ENCODE results near the gene CCNL2.
A peak's percentile ranks its signal among the peaks of the same experiment; 100 is the strongest.
"Not testable (repeated sequence)": the region's sequence is repeated elsewhere in the genome, so short reads cannot be mapped to it uniquely, and the experiment has no call there.

Gene CCNL2

DNA sequence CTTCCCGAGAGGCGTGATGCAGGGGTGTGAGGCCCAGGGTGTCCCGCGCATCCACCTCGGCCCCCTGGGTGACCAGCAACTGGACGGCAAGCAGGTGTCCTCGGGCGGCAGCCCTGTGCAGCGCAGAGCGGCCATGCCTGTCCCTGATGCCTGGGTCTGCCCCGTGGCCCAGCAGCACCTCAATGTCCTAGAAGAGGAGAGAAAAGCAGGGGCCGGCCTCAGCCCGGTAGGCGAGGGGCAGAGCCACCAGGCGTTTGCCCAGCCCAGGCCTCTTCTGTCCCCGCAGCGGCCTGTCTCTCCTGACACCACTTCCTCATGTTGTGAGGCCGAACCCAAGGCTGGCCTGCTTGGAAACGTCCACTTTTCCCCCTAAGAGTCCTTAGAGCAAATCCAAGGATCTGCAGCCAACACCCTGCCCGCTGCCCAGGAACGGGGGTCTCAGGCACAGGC lies 20.3 kb upstream of the CCNL2 start:
- DNase-seq, result no peak

DNA sequence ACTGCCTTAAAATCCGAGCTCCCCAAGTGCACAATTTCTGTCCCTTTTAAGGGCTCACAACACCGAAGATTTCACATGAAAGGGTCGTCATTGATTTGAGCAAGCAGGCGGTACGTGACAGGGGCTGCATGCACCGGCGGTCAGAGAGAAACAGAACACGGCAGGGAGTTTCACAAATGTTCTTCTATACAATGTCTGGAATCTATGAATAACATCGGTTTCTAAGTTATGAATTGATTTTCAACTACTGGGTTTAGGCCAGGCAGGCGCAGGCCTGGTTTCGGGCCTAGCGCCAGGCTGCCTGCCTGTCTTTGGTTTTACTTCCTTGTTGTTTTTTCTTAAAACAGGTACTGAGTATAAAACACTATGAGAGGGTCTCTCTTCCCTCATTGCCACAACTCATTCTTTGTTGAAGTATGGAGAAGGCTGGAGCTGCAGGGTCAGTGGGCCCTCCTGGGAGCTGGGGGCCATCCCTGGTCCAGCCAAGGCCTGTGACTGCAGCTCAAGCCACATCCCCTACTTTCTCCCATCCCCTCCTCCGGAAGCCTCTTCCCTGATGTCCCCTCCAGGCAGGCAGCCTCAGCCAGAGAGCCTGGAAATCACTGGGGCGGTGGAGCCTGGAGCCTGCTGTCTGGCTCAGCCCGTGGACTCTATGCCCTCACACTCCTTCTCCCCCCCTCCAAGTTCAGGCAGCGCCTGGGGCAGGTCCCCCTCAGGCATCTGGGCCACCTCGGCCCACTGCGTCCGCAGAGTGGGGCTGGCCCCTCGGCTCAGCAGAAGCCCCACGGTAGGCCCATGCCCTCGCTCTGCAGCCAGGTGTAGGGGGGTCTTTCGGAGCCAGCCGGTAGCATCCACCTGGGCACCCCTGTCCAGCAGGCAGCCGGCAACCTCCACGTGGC lies 19.6 kb upstream of the CCNL2 start:
- DNase-seq, result no peak

DNA sequence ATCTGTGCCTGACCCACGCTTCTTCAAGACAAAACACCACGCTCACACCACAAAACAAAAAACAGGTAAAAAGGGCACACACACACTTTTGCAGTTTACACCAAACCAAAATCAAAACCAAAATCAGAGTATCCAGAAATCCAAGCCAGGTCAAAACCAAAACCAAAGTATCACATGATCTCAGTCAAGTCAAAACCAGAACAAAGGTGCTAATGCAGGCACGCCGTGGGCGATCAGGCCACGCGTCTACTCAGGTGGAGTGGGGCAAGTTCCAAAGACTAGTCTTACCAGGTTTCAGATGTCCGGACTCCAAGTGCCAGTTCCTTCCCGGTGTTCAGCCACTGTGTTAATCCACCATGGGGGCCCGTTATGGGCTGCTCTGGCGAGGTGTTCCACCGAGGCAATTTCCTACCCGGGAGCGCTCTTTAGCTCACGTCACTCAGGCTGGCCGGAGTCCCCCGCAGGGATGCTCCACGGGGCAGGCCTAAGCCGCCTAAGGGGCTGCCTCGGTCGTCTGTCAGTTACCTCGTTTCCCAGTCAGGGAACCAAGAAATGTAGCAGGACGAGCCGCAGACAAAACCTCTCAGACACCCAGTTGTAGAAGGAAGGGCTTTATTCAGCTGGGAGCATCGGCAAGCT lies 18.8 kb upstream of the CCNL2 start:
- not testable (repeated sequence) for DNase-seq

GRCh38 chr1:1417396-1417795 lies 18.3 kb upstream of the CCNL2 start:
- not testable (repeated sequence) for DNase-seq

DNA sequence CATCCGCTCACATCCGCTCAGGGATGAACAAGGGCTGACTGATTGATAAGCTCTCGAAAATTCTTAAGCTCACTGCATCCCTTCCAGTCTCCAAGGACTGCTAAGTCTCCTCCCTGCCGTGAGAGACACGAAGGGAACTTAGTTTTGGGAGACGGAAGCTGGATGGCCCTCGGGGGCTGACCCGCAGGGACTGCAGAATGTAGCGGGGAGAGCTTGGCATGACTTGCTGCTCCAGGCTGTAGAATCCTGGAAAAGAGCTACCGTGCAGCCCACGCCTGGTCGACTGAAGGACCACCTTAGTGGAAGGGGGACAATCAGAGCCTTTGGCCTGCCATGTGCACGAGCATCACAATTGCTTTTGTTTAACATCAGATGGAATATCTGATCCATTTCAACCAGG lies 16.6 kb upstream of the CCNL2 start:
- no peak for DNase-seq

- not testable (repeated sequence) for DNase-seq
Observed at GRCh38 chr1:1412311-1412902, 13.3 kb upstream of the CCNL2 start.

- no peak for DNase-seq
Observed at GRCh38 chr1:1411626-1412025, 12.5 kb upstream of the CCNL2 start.

- not testable (repeated sequence) for DNase-seq
Observed at GRCh38 chr1:1410238-1410637, 11.1 kb upstream of the CCNL2 start.

DNA sequence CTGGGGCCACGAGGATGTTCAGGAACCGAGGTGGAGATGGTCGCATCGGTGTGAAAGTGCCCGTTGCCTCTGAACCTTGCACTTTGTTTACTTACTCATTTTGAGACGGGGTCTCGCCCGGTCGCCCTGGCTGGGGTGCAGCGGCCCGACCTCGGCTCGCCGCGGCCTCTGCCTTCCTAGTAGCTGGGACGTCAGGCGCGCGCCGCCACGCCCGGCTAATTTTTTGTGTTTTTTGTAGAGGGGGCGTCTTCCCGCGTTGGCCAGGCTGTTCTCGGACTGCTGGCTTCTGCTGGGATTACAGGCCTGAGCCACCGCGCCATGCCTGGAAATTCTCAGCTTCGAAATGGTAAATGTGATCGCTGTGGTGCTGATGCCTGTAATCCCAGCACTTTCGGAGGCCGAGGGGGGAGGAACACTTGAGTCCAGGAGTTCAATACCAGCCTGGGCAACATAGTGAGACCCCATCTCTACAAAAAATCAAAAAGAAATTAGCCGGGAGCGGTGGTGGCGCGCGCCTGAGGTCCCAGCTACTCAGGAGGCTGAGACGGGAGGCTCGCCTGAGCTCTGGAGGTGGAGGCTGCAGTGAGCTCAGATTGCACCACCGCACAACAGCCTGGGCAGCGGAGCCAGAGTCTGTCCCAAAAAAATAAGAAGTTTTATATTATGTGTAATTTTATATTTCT lies 8.6 kb upstream of the CCNL2 start:
- DNase-seq, result no peak

DNA sequence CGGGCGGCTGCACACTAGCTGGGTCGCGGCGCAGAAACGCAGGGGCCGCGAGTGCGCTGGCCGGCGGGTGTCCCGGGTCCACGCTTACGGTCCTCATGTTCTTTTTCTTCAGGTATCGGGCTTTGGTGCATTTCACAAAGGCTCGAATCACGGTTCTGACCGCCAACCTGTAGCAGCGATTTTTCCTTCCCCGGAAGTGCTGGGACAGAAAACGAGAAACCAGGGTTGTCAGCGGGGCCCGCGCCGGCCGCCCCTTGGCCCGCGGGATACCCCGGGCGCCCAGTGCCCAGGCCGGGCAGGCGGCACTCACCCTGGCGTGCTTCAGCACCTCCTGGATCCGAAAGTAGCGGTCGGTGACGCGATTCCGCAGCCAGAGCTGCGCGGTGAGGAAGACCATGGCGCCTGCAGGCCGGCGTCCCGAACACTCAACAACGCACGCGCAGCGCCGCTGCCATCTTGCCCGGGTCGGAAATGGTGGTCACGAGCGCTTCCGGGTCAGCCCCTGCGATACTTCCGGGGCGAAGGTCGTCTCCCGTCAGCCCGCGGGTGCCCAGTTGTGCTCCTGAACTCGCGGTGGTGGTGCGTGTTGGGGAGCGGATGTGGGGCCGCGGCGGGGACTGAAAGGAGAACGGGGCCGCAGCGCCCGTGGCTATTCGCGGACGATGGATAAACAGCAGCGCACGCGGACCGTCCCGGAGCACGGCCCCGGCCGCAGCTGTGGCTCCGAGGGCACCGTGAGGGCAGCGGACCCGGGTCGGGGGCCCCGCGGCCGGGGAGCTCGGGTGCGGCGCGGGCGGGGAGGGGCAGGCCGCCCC lies 7.9 kb upstream of the CCNL2 start, which contains the start of gene MRPL20:
Gene MRPL20, minus strand, starts transcription at position 473 of the 815 bp plus-strand sequence. Its CDS starts 76 bp downstream, at position 397.
- peak; percentile 93 to 94 for DNase-seq

- DNase-seq, result no peak
Observed at GRCh38 chr1:1406101-1406820, 7.1 kb upstream of the CCNL2 start.

GRCh38 chr1:1403653-1404052 lies 4.5 kb upstream of the CCNL2 start:
- DNase-seq, result no peak

- DNase-seq, result not testable (repeated sequence)
Observed at GRCh38 chr1:1402901-1403392, 3.8 kb upstream of the CCNL2 start.

DNA sequence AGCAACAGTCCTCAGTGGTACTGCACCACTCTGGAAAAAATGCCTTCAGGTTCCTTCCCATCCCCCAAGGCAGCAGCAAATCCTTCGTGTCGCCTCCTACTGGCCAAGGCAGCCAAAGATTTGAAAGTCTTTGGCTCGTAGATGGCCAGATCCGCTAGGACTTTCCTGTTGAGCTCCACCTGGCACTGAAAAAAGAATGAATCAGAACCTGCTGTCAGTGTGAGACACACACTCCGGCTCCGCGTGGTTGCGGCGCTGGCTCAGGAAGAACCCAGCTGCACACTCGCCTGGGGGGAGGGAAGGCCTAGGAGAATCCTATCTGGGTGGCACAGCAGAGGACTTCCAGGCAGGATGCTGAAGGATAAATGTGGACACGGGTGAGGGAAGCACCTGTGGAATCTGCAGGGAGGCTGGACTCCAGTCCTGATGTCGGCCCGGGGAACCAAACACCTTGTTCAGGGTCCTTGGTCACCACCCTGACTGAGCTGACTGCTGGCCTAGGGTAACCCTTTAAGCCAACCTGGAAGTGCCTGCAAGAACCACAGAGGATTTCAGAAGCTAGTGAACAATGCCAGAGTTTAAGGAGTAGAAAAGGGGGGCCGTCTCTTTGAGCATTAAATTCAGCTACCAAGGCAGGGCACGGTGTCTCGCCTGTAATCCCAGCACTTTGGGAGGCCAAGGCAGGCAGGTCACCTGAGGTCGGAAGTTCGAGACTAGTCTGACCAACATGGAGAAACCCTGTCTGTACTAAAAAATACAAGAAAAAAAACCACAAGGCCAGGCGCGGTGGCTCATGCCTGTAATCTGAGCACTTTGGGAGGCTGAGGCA lies 3.2 kb upstream of the CCNL2 start:
- DNase-seq, result peak; percentile 29 to 32

GRCh38 chr1:1401457-1402010 lies 2.4 kb upstream of the CCNL2 start:
- DNase-seq, result no peak

GRCh38 chr1:1400576-1401456 lies 1.7 kb upstream of the CCNL2 start:
- DNase-seq, result no peak

GRCh38 chr1:1399872-1400575 lies 889 bp upstream of the CCNL2 start:
- no peak for DNase-seq

- no peak for DNase-seq
Observed at GRCh38 chr1:1398677-1399186, 403 bp downstream of the CCNL2 start.
